Ishikawa (cell line): ENCODE measurements around the gene EDEM3.

Experiments
- CEBPB ChIP-seq: IDR thresholded peaks from 2 replicates; pipeline ENCODE4 v1.6.1; 2012
- CREB1 ChIP-seq: IDR thresholded peaks from 2 replicates; pipeline ENCODE4 v1.6.1; 2012; ENCODE audit warnings: low read depth
- EGR1 ChIP-seq: IDR thresholded peaks from 2 replicates; pipeline ENCODE4 v1.6.1; 2012
- EP300 ChIP-seq: IDR thresholded peaks from 2 replicates; pipeline ENCODE4 v1.6.1; 2012; ENCODE audit warnings: borderline replicate concordance
- FOXM1 ChIP-seq: IDR thresholded peaks from 2 replicates; pipeline ENCODE4 v1.6.1; 2012; ENCODE audit warnings: low read depth, borderline replicate concordance
- MAX ChIP-seq: IDR thresholded peaks from 2 replicates; pipeline ENCODE4 v1.6.1; 2012
- NFIC ChIP-seq: IDR thresholded peaks from 2 replicates; pipeline ENCODE4 v1.6.1; 2012
- RAD21 ChIP-seq: IDR thresholded peaks from 2 replicates; pipeline ENCODE4 v1.6.1; 2012; ENCODE audit warnings: low read depth
- REST ChIP-seq: IDR thresholded peaks from 2 replicates; pipeline ENCODE4 v1.6.1; 2012; ENCODE audit warnings: low read depth, mild to moderate bottlenecking
- TAF1 ChIP-seq: IDR thresholded peaks from 2 replicates; pipeline ENCODE4 v1.6.1; 2012; ENCODE audit warnings: low read depth, mild to moderate bottlenecking
- TCF12 ChIP-seq: IDR thresholded peaks from 2 replicates; pipeline ENCODE4 v1.6.1; 2012; ENCODE audit warnings: low read depth
- TEAD4 ChIP-seq: IDR thresholded peaks from 2 replicates; pipeline ENCODE4 v1.6.1; 2012
- YY1 ChIP-seq: IDR thresholded peaks from 2 replicates; pipeline ENCODE4 v1.6.1; 2012; ENCODE audit warnings: low read depth
- ZBTB7A ChIP-seq: IDR thresholded peaks from 2 replicates; pipeline ENCODE4 v1.6.1; 2012; ENCODE audit warnings: low read depth
- TF ChIP-seq, protein P1 (sequence below): IDR thresholded peaks from 2 replicates; pipeline ENCODE4 v1.6.1; 2012

Gene EDEM3

GRCh38 chr1:184745929-184746638 is 8.6 kb downstream of the EDEM3 start:
- TF ChIP-seq REST, result no peak
- TF ChIP-seq EGR1, result no peak
- no peak for TF ChIP-seq TCF12
- no peak for TF ChIP-seq YY1

DNA sequence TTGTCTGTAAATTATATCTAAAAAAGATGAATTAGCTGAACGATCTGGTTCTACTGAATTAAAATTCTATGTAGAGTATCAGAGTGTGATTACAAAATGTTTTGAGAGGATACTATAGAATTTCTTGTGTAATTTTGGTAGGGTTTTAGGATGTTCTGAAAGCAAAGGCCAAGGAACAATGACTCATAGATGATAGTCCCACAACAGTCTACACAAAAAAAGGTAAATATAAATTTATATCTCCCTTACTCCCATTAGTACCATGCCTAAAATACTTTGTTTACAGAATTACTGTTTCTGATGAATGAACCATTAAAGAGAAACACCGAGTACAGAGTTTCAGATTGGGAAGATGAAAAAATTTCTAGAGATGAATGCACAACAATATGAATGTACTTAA is 9.5 kb downstream of the EDEM3 start:
- TF ChIP-seq TEAD4 (no peak), CREB1 (no peak), FOXM1 (no peak), ZBTB7A (no peak), YY1 (no peak), TAF1 (no peak), MAX (no peak), EGR1 (no peak), NFIC (no peak), EP300 (no peak), TCF12 (no peak), CEBPB (no peak), RAD21 (no peak), REST (no peak)
- TF ChIP-seq, protein P1, sequence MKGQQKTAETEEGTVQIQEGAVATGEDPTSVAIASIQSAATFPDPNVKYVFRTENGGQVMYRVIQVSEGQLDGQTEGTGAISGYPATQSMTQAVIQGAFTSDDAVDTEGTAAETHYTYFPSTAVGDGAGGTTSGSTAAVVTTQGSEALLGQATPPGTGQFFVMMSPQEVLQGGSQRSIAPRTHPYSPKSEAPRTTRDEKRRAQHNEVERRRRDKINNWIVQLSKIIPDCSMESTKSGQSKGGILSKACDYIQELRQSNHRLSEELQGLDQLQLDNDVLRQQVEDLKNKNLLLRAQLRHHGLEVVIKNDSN, result no peak

- no peak for TF ChIP-seq CEBPB
- no peak for TF ChIP-seq YY1
- no peak for TF ChIP-seq TCF12
- TF ChIP-seq, protein P1, result no peak
- no peak for TF ChIP-seq ZBTB7A
- TF ChIP-seq EGR1, result no peak
- TF ChIP-seq EP300, result no peak
- TF ChIP-seq FOXM1, result no peak
- TF ChIP-seq REST, result no peak
- no peak for TF ChIP-seq CREB1
- no peak for TF ChIP-seq TAF1
Measured at GRCh38 chr1:184743062-184743756, 11.4 kb downstream of the EDEM3 start.

GRCh38 chr1:184740344-184740743 is 14.3 kb downstream of the EDEM3 start:
- no peak for TF ChIP-seq EGR1
- TF ChIP-seq TAF1, result no peak
- TF ChIP-seq, protein P1, result no peak
- no peak for TF ChIP-seq TEAD4
